Body of pancreas (tissue), 4 donors: ENCODE results near the gene GLYATL3.

Experiments
- POLR2A ChIP-seq, 3 donors: fragments of 450-650 bp; IDR thresholded peaks; one replicate each; pipeline ENCODE4 v1.6.1; 2016; ENCODE audit warnings: antibody characterized with exemption in 3 of 3, mild to moderate bottlenecking in 2 of 3
- TF ChIP-seq, protein P1 (sequence below), 7 experiments: fragments of 450-650 bp in 4 of 7; fragments of 200-600 bp in 3 of 7; sonication (generic) in 3 of 7; IDR thresholded peaks; one replicate each; pipeline ENCODE4 v1.5.1; 2016 to 2019; ENCODE audit warnings: antibody characterized with exemption in 7 of 7

DNA sequence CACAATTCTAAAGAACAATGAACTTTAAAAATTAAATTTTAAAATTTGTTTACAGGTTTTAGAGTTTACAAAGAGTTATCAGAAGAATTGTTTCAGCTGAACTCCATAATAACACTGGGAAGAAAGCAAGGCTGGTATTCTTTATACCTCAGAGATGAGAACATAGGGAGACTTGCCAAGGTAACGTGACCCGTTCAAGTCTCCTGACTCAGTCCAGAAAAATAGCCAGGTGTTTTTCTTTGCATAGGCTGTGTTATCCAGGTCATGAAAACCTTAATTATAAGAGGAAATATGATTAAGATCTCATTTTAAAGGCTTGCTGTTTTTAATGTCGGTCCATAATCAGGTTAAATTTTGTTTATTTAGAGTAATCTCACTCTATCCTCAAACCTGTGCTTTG, 42.2 kb downstream of the GLYATL3 start:
- TF ChIP-seq, protein P1, sequence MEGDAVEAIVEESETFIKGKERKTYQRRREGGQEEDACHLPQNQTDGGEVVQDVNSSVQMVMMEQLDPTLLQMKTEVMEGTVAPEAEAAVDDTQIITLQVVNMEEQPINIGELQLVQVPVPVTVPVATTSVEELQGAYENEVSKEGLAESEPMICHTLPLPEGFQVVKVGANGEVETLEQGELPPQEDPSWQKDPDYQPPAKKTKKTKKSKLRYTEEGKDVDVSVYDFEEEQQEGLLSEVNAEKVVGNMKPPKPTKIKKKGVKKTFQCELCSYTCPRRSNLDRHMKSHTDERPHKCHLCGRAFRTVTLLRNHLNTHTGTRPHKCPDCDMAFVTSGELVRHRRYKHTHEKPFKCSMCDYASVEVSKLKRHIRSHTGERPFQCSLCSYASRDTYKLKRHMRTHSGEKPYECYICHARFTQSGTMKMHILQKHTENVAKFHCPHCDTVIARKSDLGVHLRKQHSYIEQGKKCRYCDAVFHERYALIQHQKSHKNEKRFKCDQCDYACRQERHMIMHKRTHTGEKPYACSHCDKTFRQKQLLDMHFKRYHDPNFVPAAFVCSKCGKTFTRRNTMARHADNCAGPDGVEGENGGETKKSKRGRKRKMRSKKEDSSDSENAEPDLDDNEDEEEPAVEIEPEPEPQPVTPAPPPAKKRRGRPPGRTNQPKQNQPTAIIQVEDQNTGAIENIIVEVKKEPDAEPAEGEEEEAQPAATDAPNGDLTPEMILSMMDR (IDR thresholded peaks at IDR 0.05), result no peak
- TF ChIP-seq POLR2A (IDR thresholded peaks at IDR 0.05), result no peak
